Activated T-helper 17 cell treated with anti-CD3 and anti-CD28 coated beads, Interleukin-2, amount 50 U/mL, for 72 hours (primary cell): Measurements from ENCODE around the gene WDR48. TPM values are rescaled to one million over a fixed set of nuclear protein-coding genes. Genes with fewer than 3 reads are reported as not detected.

ENCODE experiments used
- ATAC-seq: fragments of 150-1000 bp; cut with Tn5 transposase; replicated peaks from 2 replicates; pipeline ENCODE4 v1.10.0; 2021; ENCODE audit warnings: mild to moderate bottlenecking, moderate library complexity
- H3K27ac Mint-ChIP-seq: one replicate; pipeline ENCODE4 v1.8.0; 2022; ENCODE audit warnings: mixed read lengths
- H3K27me3 Mint-ChIP-seq: one replicate; pipeline ENCODE4 v1.8.0; 2022; ENCODE audit warnings: mixed read lengths
- H3K36me3 Mint-ChIP-seq: one replicate; pipeline ENCODE4 v1.8.0; 2022; ENCODE audit warnings: low read depth, mild to moderate bottlenecking, mixed read lengths
- H3K4me1 Mint-ChIP-seq: one replicate; pipeline ENCODE4 v1.8.0; 2022; ENCODE audit warnings: mixed read lengths
- H3K4me3 Mint-ChIP-seq: one replicate; pipeline ENCODE4 v1.8.0; 2022; ENCODE audit warnings: mild to moderate bottlenecking, mixed read lengths
- H3K9me3 Mint-ChIP-seq: one replicate; pipeline ENCODE4 v1.8.0; 2022; ENCODE audit warnings: mixed read lengths
- total RNA-seq, 2 donors: library from RNA; stranded (reverse); gene quantifications; one replicate each; pipeline ENCODE4 v1.2.3, GENCODE V29; 2022

The WDR48 gene
- total RNA-seq, 2 donors from 2014 or later: 56.6 to 81.1 TPM

DNA sequence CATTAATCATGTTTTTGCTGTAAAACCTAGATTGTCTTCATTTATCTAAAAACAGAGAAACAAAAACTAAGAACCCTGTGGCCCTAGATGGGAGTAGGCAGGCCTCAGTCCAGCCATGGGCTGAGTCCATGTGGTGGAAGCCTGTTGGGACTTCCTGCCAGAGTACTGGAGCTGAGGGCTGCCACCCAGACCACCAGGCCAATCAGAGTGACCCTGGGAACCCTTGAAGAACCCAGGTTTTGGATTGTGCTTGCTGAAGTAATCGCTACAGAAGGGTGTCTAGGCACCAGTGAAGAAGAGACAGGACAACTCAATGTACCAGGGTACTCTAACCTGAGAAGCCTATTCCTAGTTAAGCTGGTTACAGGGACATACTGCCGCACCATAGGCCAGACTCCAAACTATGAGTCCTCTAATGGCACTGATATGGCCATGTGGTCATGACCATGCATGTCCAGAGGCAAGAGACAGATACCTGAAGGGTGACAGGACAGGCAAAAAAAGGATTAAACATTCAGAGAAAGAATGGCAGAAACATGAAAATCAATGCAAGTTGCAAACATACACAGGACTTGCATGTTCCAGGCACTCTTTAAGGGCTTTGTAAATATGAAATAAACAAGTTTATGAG is 88.6 kb downstream of the WDR48 start:
- peak overlapping the region; percentile 59 for H3K4me3 Mint-ChIP-seq
- peaks cover 85% of the 10 kb centered on the region for H3K36me3 Mint-ChIP-seq
- peak overlapping the region; percentile 81 for H3K27ac Mint-ChIP-seq
- H3K4me1 Mint-ChIP-seq: peaks cover 49% of the 10 kb centered on the region
- no peaks in the 10 kb centered on the region for H3K27me3 Mint-ChIP-seq
- H3K9me3 Mint-ChIP-seq: no peaks in the 10 kb centered on the region
- ATAC-seq: no peak

DNA sequence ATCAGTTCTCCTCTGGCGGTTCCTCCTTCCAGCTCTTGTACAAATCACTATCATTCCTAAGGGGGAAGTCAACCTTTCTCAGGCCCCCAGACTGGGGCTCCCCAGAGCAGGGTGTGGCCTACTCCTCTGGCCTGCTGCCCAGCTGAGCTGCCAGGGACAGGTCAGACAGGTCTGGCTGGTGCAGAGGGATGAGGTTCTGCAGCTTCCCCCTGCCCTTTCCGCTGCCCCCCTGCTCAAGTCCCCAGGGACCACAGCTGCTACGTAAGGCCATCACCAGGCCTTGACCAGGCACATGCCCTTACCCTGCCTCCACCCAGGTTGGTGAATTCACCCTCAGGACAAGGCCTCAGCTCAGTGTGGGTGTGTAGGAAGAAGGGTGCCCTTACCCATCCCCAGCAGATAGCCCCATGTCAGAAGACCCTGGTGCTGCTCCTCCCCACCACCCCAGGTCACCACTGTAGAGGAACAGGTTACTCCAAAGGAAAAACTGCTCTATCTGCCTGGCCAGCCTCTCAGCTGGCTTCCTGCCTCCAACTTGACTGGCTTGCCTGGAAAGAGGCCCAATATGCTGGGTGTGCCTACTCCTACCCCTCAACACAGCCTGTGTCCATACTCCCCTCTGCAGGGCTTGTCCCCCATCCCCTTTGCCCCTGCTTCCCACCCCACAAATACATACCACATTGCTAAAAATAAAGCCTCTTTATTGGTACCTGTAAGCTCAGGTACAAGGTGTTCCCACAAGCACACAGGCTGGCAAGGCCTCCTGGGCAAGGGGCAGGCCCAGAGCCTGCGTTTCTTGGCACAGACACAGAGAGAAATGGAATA is 89.6 kb downstream of the WDR48 start:
- Mint-ChIP-seq H3K36me3 (peaks cover 92% of the 10 kb centered on the region), H3K27me3 (no peaks in the 10 kb centered on the region), H3K4me3 (peak overlapping the region; percentile 59), H3K4me1 (peaks cover 56% of the 10 kb centered on the region), H3K9me3 (no peaks in the 10 kb centered on the region), H3K27ac (peak overlapping the region; percentile 81)
- ATAC-seq: peak; percentile 4

DNA sequence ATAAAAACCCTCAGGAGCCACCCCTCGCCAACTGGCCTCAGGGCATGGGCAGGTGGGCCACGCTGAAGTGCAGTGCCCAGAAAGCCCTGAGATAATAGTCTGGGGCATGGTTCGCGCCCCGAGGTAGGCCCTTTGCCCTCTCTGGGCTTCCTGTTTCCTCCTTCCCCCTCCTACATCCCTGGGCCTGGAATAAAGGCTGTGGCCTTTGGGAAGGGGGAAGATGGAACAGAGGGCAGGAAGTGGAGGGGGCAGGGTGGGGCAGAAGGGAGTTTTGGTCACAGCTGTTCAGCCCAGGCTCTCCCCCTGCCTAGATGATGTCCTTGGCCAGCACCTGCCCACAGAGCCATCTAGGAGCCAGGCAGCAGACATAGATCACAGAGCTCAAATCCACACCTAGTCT is 90.3 kb downstream of the WDR48 start:
- Mint-ChIP-seq H3K36me3 (peaks cover 93% of the 10 kb centered on the region), H3K27ac (peak overlapping the region; percentile 81), H3K4me1 (peaks cover 63% of the 10 kb centered on the region), H3K9me3 (no peaks in the 10 kb centered on the region), H3K4me3 (peak overlapping the region; percentile 98), H3K27me3 (no peaks in the 10 kb centered on the region)
- no peak for ATAC-seq

DNA sequence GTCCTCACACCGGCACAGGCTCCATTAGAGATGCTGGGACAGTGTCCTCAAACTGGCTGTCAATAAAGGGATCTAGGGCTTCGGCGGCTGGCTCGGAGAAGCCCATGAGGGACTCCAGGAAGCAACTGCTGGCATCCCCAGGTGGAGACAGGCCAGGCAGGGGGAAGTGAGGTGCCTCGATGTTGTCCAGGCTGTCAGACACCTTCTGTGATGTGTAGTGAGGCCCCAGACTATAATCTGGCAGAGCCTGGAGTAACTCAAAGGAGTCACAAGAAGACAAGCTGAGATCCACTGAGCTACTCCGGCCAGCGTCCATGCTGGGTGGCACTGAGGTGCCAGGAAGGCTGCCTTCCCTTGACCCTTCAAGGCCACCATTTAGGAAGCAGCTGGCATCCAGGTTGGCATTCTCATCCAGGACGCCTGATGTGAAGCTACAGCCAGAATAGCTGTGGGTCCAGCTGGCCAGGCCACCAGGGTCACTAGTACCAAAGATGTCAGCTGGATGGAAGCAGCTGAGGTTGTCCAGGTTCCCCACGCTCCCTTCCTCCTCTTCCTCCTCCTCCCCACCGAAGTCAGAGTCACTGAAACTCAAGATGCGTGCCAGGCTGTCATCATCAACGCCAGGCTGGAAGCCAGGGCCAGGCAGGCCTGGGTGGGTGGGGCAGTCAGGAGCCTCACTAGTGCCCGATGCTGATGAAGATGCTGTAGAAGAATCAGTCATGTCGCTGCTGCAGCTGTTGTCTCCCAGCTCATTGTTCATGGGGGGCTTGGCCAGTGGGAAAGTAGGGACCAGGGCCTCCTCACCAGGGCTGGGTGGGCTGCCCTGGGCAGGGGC is 91.5 kb downstream of the WDR48 start:
- Mint-ChIP-seq H3K4me3 (peak overlapping the region; percentile 98), H3K27me3 (no peaks in the 10 kb centered on the region), H3K27ac (peak overlapping the region; percentile 78), H3K4me1 (peaks cover 74% of the 10 kb centered on the region), H3K9me3 (no peaks in the 10 kb centered on the region), H3K36me3 (peaks cover 97% of the 10 kb centered on the region)
- no peak for ATAC-seq

DNA sequence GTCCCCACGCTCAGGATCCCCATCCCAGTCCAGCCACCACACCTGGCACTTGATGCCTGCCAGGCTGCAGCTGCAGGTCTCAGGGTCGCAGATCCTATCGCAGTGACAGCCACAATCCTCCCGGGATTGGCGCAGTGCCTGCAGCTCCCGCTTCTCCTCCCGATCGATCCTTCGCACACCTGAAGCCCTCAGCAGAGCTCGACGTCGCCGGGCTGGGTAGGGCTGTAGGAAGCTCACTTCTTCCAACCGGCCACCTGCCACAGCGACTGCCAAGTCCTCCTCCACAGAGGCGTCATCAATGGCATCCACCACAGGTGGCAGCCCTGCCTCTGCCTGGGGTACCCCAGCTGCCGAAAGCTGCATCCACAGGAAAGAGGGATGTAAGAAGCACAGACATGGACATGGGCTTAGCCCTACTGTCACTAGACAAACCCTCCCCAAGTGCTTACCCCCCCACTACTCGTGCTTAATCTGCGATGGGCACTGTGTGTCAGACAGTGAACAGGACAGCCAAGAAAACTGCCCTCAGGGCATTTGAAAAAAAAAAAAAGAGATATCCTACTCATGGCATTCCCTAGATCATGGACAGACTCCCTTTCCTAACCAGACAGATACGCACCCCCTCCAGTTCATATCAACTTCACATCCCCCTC is 92.4 kb downstream of the WDR48 start:
- Mint-ChIP-seq H3K4me1 (peaks cover 74% of the 10 kb centered on the region), H3K27me3 (no peaks in the 10 kb centered on the region), H3K4me3 (peak overlapping the region; percentile 98), H3K9me3 (no peaks in the 10 kb centered on the region), H3K27ac (peak overlapping the region; percentile 10), H3K36me3 (peaks cover 98% of the 10 kb centered on the region)
- ATAC-seq: no peak

DNA sequence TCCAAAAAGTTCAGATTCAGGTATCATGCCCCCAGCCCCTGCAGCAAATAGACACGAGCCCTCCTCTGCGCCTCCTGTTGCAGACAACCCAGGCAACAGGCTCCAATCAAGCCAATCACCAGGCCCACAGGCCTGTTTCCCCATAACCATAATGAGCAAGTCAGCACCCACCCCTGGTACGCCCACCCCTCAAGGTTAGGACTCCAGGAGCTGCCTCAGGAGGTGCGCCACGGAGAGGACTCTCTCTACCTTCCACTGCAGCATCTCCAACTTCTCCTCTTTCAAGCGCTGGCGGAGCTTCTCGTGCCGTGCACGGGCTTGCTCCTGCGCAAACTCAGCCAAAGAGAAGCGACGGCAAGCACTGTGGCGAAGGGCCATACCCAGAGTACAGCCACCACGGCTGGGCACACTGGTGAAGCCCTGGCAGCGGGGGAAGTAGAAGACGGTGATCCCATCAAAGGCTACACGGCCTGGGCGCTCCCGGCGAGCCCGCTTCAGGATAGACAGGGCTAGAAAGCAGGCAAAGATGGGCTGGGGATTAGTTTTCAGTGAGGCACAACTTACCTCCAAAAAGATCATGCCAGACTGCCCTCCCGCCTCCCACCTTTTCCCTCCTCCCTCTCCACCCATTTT is 93.0 kb downstream of the WDR48 start:
- H3K9me3 Mint-ChIP-seq: no peaks in the 10 kb centered on the region
- peaks cover 100% of the 10 kb centered on the region for H3K36me3 Mint-ChIP-seq
- H3K4me1 Mint-ChIP-seq: peaks cover 74% of the 10 kb centered on the region
- peak overlapping the region; percentile 98 for H3K4me3 Mint-ChIP-seq
- H3K27ac Mint-ChIP-seq: peak overlapping the region; percentile 10
- no peak for ATAC-seq
- no peaks in the 10 kb centered on the region for H3K27me3 Mint-ChIP-seq

DNA sequence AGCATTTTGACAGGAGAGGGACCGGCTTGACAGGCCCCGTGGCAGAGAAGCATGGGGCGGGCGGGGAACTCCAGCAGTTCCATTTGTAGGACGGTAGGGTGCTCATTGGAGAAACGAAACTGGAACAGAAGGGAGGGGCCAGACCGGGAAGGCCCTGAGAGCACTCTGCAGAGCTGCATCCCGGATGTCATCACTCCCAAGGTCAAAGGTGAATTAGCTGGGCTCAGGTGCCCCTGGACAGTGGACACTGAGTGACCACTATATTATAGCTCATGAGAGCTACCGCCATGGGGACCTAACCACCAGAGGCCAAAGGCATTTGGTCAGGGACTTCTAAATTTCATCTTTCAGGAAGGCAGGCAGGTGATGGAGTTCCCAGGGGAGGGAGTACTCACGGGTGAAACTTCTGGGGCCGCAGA is 94.3 kb downstream of the WDR48 start:
- peak overlapping the region; percentile 100 for H3K27ac Mint-ChIP-seq

More for the DNA sequence above, 94.3 kb downstream of the WDR48 start:
- peaks cover 100% of the 10 kb centered on the region for H3K36me3 Mint-ChIP-seq
- no peaks in the 10 kb centered on the region for H3K27me3 Mint-ChIP-seq
- H3K9me3 Mint-ChIP-seq: no peaks in the 10 kb centered on the region
- peak overlapping the region; percentile 98 for H3K4me3 Mint-ChIP-seq
- peaks cover 72% of the 10 kb centered on the region for H3K4me1 Mint-ChIP-seq
- ATAC-seq: no peak

Other genes with a start within 250 kb of the WDR48 start
- gene SCN10A, start 235.8 kb upstream of the WDR48 start, total RNA-seq: not detected
- gene SCN11A, start 72 bp upstream of the WDR48 start, total RNA-seq: under 1 TPM; 0.21 to 0.22 TPM
- 10 to 100 TPM; 21.2 to 24.2 TPM for gene GORASP1, start 55.6 kb downstream of the WDR48 start, total RNA-seq
- gene TTC21A, start 55.7 kb downstream of the WDR48 start, total RNA-seq: 1 to 10 TPM; 2.7 to 4.7 TPM
- gene CSRNP1, start 101.6 kb downstream of the WDR48 start, total RNA-seq: 100 to 1,000 TPM in 1 of 2 donors, 10 to 100 TPM in 1; 42.9 to 145 TPM
- 10 to 100 TPM in 1 of 2 donors, under 1 TPM in 1; 0.99 to 17.2 TPM for gene XIRP1, start 140.6 kb downstream of the WDR48 start, total RNA-seq
- gene CX3CR1, start 228.0 kb downstream of the WDR48 start, total RNA-seq: under 1 TPM; 0.13 to 0.37 TPM